Measurements from ENCODE around the gene P2RX6. TPM values are rescaled to one million over a fixed set of nuclear protein-coding genes. Genes with fewer than 3 reads are reported as not detected.
A peak's percentile ranks its signal among the peaks of the same experiment; 100 is the strongest.

Gene P2RX6
- total and polyA plus RNA-seq, 9 of the 15 experiments (the other 6 are each of a cell fraction or from before 2014, with no cell fraction given): 0.01 to 3.9 (median 1.5) TPM; not detected in 1

DNA sequence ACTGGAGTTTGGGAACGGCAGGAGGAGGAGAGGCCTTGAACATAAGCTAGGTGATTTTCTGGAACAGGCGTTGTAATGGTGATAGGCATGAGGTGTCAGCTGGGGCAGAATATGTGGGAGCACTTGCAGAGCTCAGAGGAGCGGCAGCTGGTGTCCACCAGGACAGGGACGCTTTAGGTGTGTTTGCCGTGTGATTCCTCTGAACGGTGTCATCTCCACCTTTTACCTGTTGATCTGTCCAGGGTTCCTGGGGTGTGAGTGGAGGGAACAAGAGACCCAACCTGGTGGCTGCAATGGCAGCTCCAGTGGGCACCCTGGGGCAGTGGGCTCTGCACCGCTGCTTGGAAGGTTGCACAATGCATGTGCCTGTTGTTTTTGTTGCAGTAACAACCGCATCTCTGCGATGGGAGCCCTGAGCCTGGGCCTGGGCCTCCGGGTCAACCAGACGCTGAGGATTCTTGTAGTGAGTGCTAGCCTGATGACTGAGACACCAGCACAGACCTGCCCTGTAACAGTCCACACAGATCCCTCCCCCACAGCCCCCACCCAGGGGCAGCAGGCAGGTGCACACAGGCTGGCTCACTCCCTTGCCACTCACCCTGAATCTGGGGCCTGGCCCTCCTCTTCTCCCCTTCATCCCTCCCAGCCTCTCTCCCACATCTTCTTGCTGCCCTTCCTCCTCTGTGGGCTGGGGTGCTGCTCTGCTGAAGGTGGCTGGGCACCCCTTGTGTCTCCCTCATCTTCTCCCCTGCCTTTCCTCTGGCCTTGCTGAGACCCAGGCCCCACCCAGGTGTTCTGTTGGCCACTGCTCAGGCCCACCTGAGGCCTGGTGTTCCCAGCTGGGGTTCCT lies 40.0 kb downstream of the P2RX6 start (continued):
- no peak for TF ChIP-seq KLF6 (CRISPR knock-in tag; IDR thresholded peaks at IDR 0.05; ENCODE audit: borderline replicate concordance)
- TF ChIP-seq, protein P1, sequence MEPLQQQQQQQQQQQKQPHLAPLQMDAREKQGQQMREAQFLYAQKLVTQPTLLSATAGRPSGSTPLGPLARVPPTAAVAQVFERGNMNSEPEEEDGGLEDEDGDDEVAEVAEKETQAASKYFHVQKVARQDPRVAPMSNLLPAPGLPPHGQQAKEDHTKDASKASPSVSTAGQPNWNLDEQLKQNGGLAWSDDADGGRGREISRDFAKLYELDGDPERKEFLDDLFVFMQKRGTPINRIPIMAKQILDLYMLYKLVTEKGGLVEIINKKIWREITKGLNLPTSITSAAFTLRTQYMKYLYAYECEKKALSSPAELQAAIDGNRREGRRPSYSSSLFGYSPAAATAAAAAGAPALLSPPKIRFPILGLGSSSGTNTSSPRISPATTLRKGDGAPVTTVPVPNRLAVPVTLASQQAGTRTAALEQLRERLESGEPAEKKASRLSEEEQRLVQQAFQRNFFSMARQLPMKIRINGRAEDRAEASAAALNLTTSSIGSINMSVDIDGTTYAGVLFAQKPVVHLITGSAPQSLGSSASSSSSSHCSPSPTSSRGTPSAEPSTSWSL (CRISPR knock-in tag; IDR thresholded peaks at IDR 0.05; ENCODE audit: borderline replicate concordance): no peak
- TF ChIP-seq, protein P2, sequence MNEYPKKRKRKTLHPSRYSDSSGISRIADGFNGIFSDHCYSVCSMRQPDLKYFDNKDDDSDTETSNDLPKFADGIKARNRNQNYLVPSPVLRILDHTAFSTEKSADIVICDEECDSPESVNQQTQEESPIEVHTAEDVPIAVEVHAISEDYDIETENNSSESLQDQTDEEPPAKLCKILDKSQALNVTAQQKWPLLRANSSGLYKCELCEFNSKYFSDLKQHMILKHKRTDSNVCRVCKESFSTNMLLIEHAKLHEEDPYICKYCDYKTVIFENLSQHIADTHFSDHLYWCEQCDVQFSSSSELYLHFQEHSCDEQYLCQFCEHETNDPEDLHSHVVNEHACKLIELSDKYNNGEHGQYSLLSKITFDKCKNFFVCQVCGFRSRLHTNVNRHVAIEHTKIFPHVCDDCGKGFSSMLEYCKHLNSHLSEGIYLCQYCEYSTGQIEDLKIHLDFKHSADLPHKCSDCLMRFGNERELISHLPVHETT (CRISPR knock-in tag; conservative IDR thresholded peaks at IDR 0.05 in 1 of 2, IDR thresholded peaks at IDR 0.05 in 1 of 2): peak in 1 of 2 experiments; percentile 88; a peak in 1 of 4 replicates
- 0 out of 2 replicates have a peak, but pooled peaks have one; percentile 16 for TF ChIP-seq RBFOX2 (IDR thresholded peaks at IDR 0.05; ENCODE audit: low read depth, low read length)
- no peak for TF ChIP-seq KAT2B (IDR thresholded peaks at IDR 0.05; ENCODE audit: low read depth, low read length)
- no peak for TF ChIP-seq ZNF133 (CRISPR knock-in tag; IDR thresholded peaks at IDR 0.05)
- TF ChIP-seq HMG20B (CRISPR knock-in tag; IDR thresholded peaks at IDR 0.05): no peak
- no peak for TF ChIP-seq MED1 (CRISPR knock-in tag; IDR thresholded peaks at IDR 0.05; ENCODE audit: borderline replicate concordance)
- no peak for TF ChIP-seq IFI16 (CRISPR knock-in tag; IDR thresholded peaks at IDR 0.05)
- TF ChIP-seq, protein P3, sequence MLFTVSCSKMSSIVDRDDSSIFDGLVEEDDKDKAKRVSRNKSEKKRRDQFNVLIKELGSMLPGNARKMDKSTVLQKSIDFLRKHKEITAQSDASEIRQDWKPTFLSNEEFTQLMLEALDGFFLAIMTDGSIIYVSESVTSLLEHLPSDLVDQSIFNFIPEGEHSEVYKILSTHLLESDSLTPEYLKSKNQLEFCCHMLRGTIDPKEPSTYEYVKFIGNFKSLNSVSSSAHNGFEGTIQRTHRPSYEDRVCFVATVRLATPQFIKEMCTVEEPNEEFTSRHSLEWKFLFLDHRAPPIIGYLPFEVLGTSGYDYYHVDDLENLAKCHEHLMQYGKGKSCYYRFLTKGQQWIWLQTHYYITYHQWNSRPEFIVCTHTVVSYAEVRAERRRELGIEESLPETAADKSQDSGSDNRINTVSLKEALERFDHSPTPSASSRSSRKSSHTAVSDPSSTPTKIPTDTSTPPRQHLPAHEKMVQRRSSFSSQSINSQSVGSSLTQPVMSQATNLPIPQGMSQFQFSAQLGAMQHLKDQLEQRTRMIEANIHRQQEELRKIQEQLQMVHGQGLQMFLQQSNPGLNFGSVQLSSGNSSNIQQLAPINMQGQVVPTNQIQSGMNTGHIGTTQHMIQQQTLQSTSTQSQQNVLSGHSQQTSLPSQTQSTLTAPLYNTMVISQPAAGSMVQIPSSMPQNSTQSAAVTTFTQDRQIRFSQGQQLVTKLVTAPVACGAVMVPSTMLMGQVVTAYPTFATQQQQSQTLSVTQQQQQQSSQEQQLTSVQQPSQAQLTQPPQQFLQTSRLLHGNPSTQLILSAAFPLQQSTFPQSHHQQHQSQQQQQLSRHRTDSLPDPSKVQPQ (CRISPR knock-in tag; IDR thresholded peaks at IDR 0.05; ENCODE audit: borderline replicate concordance): no peak
- TF ChIP-seq BRD9 (IDR thresholded peaks at IDR 0.05; ENCODE audit: low read depth, partially characterized antibody): no peak
- peak; percentile 61 for TF ChIP-seq KDM5B (IDR thresholded peaks at IDR 0.05; ENCODE audit: insufficient replicate concordance, low read depth, low read length)
- 0 out of 2 replicates have a peak, but pooled peaks have one; percentile 38 for TF ChIP-seq PTBP1 (IDR thresholded peaks at IDR 0.05; ENCODE audit: low read depth, low read length)
- TF ChIP-seq, protein P4, sequence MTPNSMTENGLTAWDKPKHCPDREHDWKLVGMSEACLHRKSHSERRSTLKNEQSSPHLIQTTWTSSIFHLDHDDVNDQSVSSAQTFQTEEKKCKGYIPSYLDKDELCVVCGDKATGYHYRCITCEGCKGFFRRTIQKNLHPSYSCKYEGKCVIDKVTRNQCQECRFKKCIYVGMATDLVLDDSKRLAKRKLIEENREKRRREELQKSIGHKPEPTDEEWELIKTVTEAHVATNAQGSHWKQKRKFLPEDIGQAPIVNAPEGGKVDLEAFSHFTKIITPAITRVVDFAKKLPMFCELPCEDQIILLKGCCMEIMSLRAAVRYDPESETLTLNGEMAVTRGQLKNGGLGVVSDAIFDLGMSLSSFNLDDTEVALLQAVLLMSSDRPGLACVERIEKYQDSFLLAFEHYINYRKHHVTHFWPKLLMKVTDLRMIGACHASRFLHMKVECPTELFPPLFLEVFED (CRISPR knock-in tag; conservative IDR thresholded peaks at IDR 0.05): no peak
- no peak for TF ChIP-seq SMAD1 (IDR thresholded peaks at IDR 0.05; ENCODE audit: low read depth, low read length, partially characterized antibody)
- TF ChIP-seq, protein P5, sequence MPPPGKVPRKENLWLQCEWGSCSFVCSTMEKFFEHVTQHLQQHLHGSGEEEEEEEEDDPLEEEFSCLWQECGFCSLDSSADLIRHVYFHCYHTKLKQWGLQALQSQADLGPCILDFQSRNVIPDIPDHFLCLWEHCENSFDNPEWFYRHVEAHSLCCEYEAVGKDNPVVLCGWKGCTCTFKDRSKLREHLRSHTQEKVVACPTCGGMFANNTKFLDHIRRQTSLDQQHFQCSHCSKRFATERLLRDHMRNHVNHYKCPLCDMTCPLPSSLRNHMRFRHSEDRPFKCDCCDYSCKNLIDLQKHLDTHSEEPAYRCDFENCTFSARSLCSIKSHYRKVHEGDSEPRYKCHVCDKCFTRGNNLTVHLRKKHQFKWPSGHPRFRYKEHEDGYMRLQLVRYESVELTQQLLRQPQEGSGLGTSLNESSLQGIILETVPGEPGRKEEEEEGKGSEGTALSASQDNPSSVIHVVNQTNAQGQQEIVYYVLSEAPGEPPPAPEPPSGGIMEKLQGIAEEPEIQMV (tag; conservative IDR thresholded peaks at IDR 0.05; ENCODE audit: low read depth): no peak
- peak; percentile 57; the same call in 1 of the 2 replicates for TF ChIP-seq ZBTB1 (CRISPR knock-in tag; IDR thresholded peaks at IDR 0.05; ENCODE audit: borderline replicate concordance, low read depth)

Data from K562 (cell line).